ENCODE measurements around the gene SNX33.
"Not testable (repeated sequence)": the region's sequence is repeated elsewhere in the genome, so short reads cannot be mapped to it uniquely, and the experiment has no call there.

DNA sequence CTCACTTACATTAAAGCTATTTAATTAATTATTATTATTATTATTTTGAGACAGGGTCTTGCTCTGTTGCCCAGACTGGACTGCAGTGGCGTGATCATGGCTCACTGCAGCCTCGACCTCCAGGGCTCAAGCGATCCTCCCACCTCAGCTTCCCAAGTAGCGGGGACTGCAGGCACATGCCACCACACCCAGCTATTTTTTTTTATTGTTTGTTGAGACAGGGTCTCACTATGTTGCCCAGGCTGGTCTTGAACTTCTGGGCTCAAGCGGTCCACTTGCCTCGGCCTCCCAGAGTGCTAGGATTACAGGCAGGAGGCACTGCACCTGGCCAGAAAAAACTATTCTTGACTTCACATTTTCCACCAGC is 30.6 kb downstream of the SNX33 start:
- TF ChIP-seq, protein P1, sequence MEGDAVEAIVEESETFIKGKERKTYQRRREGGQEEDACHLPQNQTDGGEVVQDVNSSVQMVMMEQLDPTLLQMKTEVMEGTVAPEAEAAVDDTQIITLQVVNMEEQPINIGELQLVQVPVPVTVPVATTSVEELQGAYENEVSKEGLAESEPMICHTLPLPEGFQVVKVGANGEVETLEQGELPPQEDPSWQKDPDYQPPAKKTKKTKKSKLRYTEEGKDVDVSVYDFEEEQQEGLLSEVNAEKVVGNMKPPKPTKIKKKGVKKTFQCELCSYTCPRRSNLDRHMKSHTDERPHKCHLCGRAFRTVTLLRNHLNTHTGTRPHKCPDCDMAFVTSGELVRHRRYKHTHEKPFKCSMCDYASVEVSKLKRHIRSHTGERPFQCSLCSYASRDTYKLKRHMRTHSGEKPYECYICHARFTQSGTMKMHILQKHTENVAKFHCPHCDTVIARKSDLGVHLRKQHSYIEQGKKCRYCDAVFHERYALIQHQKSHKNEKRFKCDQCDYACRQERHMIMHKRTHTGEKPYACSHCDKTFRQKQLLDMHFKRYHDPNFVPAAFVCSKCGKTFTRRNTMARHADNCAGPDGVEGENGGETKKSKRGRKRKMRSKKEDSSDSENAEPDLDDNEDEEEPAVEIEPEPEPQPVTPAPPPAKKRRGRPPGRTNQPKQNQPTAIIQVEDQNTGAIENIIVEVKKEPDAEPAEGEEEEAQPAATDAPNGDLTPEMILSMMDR (IDR thresholded peaks at IDR 0.05) = not testable (repeated sequence)
- TF ChIP-seq EZH2 (IDR thresholded peaks at IDR 0.05; ENCODE audit: borderline replicate concordance, insufficient read depth, low read depth, low read length, poor library complexity, severe bottlenecking) = not testable (repeated sequence)
